Loucy (cell line): ENCODE data around the gene CRYBB3.

Source experiments
- CTCF ChIP-seq: fragments of 200-600 bp; sonication (generic); conservative IDR thresholded peaks from 2 replicates; pipeline ENCODE4 v1.5.1; 2014; ENCODE audit warnings: mild to moderate bottlenecking, antibody characterized with exemption, low read length
- EZH2phosphoT487 ChIP-seq: fragments of 200-600 bp; IDR thresholded peaks from 2 replicates; pipeline ENCODE4 v1.6.1; 2018; ENCODE audit warnings: antibody characterized with exemption, mild to moderate bottlenecking, moderate library complexity, borderline replicate concordance

- TF ChIP-seq CTCF (no peak), EZH2phosphoT487 (no peak)
Measured at GRCh38 chr22:25212337-25212736, 12.7 kb downstream of the CRYBB3 start.
